ENCODE measurements around the gene WDR45B.

Gene WDR45B

GRCh38 chr17:82675476-82676245, 27.4 kb upstream of the WDR45B start:
- DNase-seq, result no peak

DNA sequence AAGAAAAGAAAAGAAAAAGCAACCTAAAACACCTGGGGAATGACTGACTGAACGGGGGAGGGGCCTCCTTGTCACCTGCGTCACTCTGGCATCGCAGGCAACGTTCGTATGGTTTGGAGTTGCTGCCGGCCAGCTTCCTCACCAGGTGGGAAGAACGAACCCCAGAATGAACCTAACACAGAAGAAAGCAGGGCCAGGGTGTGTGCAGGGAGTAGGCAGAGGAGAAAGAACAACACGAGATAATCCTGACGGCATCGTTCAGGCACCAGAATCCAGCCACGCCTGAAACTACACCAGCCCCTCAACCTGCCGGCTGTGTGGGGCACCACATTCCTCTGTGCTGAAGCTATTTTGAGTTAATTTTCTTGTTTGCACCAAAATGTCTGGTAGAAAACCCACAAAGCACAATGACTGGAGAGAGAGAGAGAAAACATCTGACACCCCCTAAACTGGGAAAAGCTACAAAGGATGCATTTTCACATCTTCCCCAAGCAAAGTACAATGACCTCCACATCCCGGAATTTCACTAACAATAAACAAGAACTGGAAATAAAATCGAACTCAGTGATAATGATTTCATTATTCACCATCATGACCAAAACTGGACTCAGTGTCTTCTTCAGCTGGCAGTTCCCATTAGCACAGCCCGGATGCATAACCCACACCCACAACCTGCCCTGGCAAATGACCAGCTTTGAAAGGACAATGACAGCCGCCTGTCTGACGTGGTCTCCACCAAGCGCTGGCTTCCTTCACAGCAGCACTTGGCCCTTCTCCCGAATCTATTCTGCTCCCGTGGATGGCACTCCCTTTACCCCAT, 26.6 kb upstream of the WDR45B start:
- DNase-seq, result no peak

- DNase-seq, result no peak
These were observed 22.6 kb upstream of the WDR45B start for GRCh38 chr17:82670661-82671450.

- DNase-seq, result peak; percentile 45 to 54
These were observed 20.4 kb upstream of the WDR45B start for GRCh38 chr17:82668631-82669099.

DNA sequence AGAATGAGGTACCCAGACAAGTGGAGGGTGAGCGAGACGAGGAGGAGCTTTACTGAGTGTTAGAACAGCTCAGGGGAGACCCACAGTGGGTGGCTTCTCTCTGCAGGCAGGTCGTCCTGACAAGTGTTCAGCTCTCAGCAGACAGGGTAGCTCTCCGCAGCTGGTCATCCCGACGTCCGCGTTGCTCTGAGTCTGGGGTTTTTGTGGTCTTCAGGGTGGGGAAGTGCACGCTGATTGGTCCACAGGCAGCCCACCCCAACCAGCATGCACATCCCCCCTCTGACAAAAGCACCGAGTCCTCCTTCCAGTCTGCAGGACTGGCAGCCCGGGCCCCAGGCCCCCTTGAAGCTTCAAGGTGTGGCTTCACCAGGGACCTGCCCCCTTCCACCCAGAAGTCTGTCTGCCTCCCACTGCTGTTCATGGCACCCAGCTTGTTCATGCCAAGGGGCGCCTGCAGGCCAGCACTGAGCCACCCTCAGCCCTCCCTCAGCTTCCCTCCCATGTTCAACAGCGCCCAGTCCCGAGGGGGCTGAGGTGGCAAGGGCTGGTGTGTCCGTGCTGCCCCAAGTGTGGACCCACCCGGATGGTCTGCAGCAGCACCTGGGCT, 19.9 kb upstream of the WDR45B start:
- DNase-seq, result no peak

GRCh38 chr17:82667668-82668000, 19.4 kb upstream of the WDR45B start:
- no peak for DNase-seq

GRCh38 chr17:82666931-82667667, 18.9 kb upstream of the WDR45B start:
- DNase-seq, result no peak

GRCh38 chr17:82665891-82666290, 17.6 kb upstream of the WDR45B start:
- DNase-seq, result no peak

DNA sequence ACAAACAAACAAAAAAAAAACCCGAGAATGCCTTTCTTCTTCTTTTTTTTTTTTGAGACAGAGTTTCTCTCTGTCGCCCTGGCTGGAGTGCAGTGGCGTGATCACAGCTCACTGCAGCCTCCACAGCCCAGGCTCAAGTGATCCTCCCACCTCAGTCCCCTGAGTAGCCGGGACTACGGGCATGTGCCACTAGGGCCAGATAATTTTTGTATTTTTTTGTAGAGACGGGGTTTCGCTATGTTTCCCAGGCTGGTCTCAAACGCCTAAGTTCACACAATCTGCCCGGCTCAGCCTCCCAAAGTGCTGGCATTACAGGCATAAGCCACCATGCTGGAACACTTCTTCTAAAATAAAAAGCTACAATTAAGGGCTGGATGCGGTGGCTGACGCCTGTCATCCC, 17.0 kb upstream of the WDR45B start:
- DNase-seq, result no peak

DNA sequence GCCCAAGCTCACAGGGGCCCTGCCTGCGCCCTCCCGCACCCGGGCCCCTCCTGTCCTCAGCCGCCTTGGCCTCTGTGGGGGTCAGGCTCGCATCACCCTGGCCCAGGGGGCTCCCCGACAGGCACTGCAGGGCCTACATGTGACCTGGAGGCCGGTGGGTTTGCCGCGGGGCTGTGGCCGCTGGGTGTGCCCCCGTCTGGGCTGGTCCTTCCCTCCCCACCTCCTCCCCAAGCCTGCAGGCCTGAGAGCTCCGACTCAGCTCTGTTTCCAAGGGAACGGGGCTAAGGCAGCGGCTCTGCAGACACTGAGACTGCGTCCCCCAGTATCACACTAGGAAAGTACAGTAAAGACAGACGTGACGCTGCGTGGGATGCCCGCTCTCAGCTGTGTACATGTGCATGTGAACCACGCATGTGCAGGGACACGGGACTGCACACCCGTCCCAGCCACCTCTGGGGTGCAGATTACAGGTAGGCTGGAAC, 16.5 kb upstream of the WDR45B start:
- DNase-seq, result no peak

- no peak for DNase-seq
These were observed 16.0 kb upstream of the WDR45B start for GRCh38 chr17:82664276-82664575.

DNA sequence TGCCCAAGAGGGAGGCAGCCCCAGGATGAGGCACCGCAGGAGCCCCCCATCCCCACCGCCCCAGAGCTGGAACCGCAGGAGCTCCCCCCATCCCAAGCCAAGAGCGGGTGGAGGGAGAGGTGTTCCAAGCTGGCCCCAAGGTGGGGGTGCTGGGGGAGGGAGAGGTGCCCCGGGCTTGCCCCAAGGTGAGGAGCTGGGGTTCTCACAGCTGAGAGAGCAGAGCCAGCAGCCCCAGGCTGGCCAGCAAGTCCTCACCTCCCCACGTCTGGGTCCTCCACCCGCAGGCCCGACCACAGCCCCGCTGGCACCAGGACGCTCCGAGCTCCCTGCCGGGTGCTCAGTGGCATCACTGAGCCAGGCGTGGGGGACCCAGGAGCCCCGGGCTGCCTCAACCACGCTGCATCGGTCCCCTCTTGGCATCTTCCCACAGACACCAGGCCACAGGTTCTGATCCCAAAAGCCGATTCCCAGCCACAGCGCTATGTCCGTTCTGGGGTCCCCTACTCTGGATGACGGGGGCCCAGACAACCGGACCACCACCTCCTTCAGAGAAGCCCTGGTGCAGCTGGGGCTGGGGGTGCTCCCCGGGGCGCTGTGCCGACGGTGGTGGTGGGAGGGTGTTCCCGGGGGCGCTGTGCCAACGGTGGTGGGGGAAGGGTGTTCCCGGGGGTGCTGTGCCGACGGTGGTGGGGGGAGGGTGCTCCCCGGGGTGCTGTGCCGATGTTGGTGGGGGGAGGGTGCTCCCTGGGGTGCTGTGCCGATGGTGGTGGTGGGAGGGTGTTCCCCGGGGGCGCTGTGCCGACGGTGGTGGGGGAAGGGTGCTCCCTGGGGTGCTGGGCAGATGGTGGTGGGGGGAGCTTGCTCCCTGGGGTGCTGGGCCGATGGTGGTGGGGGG, 15.4 kb upstream of the WDR45B start:
- no peak for DNase-seq

- no peak for DNase-seq
These were observed 14.5 kb upstream of the WDR45B start for GRCh38 chr17:82662711-82663261.

DNA sequence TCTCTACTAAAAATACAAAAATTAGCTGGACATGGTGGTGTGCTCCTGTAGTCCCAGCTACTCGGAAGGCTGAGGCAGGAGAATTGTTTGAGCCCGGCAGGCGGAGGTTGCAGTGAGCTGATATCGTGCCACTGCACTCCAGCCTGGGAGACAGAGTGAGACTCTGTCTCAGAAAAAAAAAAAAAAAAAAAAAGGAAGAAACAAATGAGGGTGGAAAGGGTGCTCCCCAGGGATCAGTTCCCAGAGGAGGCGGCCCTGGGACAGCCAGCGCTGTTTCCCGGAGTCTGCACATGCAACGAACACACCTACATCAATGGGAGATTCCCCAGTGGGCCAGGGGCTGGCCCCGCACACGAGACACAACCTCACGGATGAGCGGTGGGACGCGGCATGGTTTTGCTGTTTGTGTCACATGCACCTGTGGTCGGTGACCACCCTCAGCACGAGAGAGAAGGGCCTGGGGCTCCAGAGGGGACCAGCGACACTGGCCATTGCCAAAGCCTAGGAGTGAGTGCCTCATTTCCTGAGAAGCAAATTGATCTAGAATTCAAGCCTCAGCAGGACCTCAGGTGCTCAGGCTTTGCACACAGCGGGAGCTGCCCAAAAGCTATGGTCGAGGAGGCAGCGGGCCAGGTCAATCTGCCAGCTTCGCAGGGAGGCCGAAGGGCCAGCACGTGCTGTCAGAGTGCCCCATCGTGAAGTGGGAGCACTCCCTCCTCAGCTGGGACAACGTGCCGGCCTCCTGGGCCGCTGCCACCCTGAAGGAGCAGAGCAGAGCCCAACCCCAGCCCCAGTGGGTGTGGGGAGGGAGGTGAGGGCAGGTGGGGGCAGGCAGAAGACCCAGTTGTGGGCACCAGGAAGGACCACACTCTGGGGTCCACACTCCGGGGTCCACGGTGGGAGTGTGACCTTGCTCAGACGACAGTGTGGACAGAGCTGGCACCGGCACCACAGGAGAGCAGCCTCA, 13.8 kb upstream of the WDR45B start:
- DNase-seq, result no peak

DNA sequence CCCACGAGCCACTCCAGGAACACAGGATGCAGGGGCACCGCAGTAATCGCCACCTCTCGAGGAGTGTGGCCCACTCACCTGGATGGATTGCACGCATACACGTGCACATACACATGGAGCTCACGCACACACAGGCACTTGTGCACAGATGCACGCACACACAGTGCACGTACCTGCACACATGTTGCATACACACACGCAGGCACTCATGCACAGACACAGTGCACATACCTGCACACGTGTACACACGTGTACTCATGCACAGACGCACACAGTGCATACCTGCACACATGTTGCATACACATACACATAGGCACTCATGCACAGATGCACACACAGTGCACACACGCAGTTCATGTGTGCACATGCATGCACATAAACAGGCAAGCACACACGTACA, 11.6 kb upstream of the WDR45B start:
- no peak for DNase-seq

- no peak for DNase-seq
These were observed 10.7 kb upstream of the WDR45B start for GRCh38 chr17:82658796-82659452.

- no peak for DNase-seq
These were observed 10.1 kb upstream of the WDR45B start for GRCh38 chr17:82658331-82658730.

DNA sequence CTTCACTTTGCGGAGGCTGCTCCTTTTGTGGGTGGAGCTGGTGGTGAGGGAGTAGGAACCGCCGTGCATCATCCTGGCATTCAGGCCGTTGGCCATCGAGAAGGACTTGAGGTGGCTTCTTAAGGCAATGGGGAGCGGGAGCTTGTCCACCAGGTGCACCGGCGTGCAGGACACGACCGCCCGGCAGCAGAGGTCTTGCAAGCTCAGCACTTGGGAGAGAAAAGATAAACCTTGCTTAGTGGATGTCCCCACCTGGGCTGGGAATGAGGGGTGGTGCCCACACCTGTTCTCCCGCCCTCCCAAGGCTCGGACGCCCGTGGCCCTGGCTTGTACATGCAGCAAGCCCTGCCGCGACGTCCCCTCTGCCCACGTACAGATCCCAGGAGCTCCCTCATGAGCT, 9.7 kb upstream of the WDR45B start:
- no peak for DNase-seq

- no peak for DNase-seq
These were observed 8.0 kb upstream of the WDR45B start for GRCh38 chr17:82656266-82656665.
